ENCODE results near the gene ITGB3.

Gene ITGB3

DNA sequence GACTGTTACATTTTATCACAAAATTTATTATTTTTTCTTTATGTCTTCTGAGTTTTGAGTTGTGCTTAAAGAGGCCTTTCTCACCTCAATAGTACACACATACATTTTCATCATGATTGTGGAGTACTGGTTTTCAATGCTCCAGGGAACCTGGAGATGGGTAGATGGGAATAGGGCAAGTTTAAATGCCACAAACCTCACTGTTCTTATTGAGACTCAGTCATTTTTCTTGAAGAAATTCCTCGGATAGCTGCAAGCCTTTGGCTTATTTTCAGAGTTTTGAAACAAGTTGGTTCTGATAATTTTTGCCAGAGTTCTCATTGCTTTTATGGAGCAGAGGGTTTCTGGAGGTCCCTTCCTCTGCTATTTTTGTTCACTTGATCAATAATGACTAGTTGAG is 105.0 kb downstream of the ITGB3 start:
- no peak for DNase-seq (ENCODE audit: insufficient read length, low spot score)
- FAIRE-seq, result no peak
- TF ChIP-seq PAX5 (IDR thresholded peaks at IDR 0.05; ENCODE audit: insufficient read depth, low read length, severe bottlenecking), result no peak
- no peak for TF ChIP-seq POLR2AphosphoS5 (IDR thresholded peaks at IDR 0.05; ENCODE audit: low read depth, low read length)
- TF ChIP-seq SPI1 (IDR thresholded peaks at IDR 0.05; ENCODE audit: low read depth, low read length), result no peak
- TF ChIP-seq POLR2A (IDR thresholded peaks at IDR 0.05; ENCODE audit: low read depth, low read length), result no peak
- no peak for TF ChIP-seq POU2F2 (IDR thresholded peaks at IDR 0.05; ENCODE audit: low read depth, low read length)
- TF ChIP-seq TAF1 (IDR thresholded peaks at IDR 0.05; ENCODE audit: low read depth, low read length), result no peak

Data from GM12891 (cell line).